Measurements from ENCODE around the gene CCDC182.

GRCh38 chr17:57784226-57784895 is 39.3 kb upstream of the CCDC182 start:
- TF ChIP-seq CTCF (IDR thresholded peaks at IDR 0.05) (no peak), POLR2A (IDR thresholded peaks at IDR 0.05) (no peak), POLR2AphosphoS5 (IDR thresholded peaks at IDR 0.05) (no peak)

Measured in sigmoid colon (tissue), 4 donors.